Neural cell (in vitro differentiated cells): ENCODE data around the gene ANKRD52. TPM values are rescaled to one million over a fixed set of nuclear protein-coding genes. Genes with fewer than 3 reads are reported as not detected.

Experiments used
- H2AFZ ChIP-seq: fragments of 200-600, 300-800 bp; sonication (generic), shearing (Covaris generic); 2 replicates; pipeline ENCODE4 v1.6.0; 2014; ENCODE audit warnings: low read depth, mild to moderate bottlenecking, antibody characterized with exemption, low read length, moderate library complexity
- H3F3A ChIP-seq: fragments of 200-600 bp; shearing (Covaris generic); 2 replicates; pipeline ENCODE4 v1.6.1; 2016; ENCODE audit warnings: mild to moderate bottlenecking, moderate library complexity, mixed read lengths, antibody characterized with exemption, low read length; ENCODE audit not compliant: insufficient read depth, poor library complexity, severe bottlenecking
- H3K27ac ChIP-seq: fragments of 200-600, 300-800 bp; sonication (generic), shearing (Covaris generic); 2 replicates; pipeline ENCODE4 v1.5.1; 2014; ENCODE audit warnings: mild to moderate bottlenecking, low read length, moderate library complexity
- H3K27me3 ChIP-seq: fragments of 300-800, 200-600 bp; sonication (generic), shearing (Covaris generic); 2 replicates; pipeline ENCODE4 v1.6.0; 2014; ENCODE audit warnings: mild to moderate bottlenecking, low read depth, low read length, moderate library complexity; ENCODE audit not compliant: insufficient read depth
- H3K36me3 ChIP-seq: fragments of 300-800, 200-600 bp; sonication (generic), shearing (Covaris generic); 2 replicates; pipeline ENCODE4 v1.5.1; 2014; ENCODE audit warnings: mild to moderate bottlenecking, antibody characterized with exemption, low read length, moderate library complexity; ENCODE audit not compliant: insufficient read depth
- H3K4me2 ChIP-seq: fragments of 300-800, 200-600 bp; sonication (generic), shearing (Covaris generic); 2 replicates; pipeline ENCODE4 v1.6.0; 2014; ENCODE audit warnings: mild to moderate bottlenecking, low read length
- H3K4me3 ChIP-seq: fragments of 300-800, 200-600 bp; sonication (generic), shearing (Covaris generic); 2 replicates; pipeline ENCODE4 v1.5.1; 2014; ENCODE audit warnings: mild to moderate bottlenecking, low read length, moderate library complexity
- H3K79me2 ChIP-seq: fragments of 200-600 bp; shearing (Covaris generic); replicated peaks from 2 replicates; pipeline ENCODE4 v1.6.0; 2014; ENCODE audit warnings: mild to moderate bottlenecking, low read length, moderate library complexity; ENCODE audit not compliant: insufficient read depth
- H3K9ac ChIP-seq: fragments of 300-800, 200-600 bp; sonication (generic), shearing (Covaris generic); 2 replicates; pipeline ENCODE4 v1.6.1; 2016; ENCODE audit warnings: mild to moderate bottlenecking, low read length, mixed read lengths
- H3K9me2 ChIP-seq: fragments of 200-600 bp; shearing (Covaris generic); 2 replicates; pipeline ENCODE4 v1.6.1; 2016; ENCODE audit warnings: mild to moderate bottlenecking, low read length, mixed read lengths; ENCODE audit not compliant: insufficient read depth
- H3K9me3 ChIP-seq: fragments of 200-600, 300-800 bp; sonication (generic), shearing (Covaris generic); 2 replicates; pipeline ENCODE4 v1.6.1; 2016; ENCODE audit warnings: mild to moderate bottlenecking, mixed run types, low read length, moderate library complexity, mixed read lengths
- H4K20me1 ChIP-seq: fragments of 200-600 bp; shearing (Covaris generic); 2 replicates; pipeline ENCODE4 v1.6.1; 2016; ENCODE audit warnings: mild to moderate bottlenecking, mixed run types; ENCODE audit not compliant: insufficient read depth
- CTCF ChIP-seq: fragments of 450-650 bp; IDR thresholded peaks from 2 replicates; pipeline ENCODE4 v1.5.1; 2014; ENCODE audit warnings: antibody characterized with exemption, mild to moderate bottlenecking, moderate library complexity; ENCODE audit not compliant: poor library complexity, severe bottlenecking
- EP300 ChIP-seq: fragments of 450-650 bp; conservative IDR thresholded peaks from 2 replicates; pipeline ENCODE4 v1.6.1; 2014; ENCODE audit warnings: antibody characterized with exemption, mild to moderate bottlenecking, moderate library complexity; ENCODE audit not compliant: poor library complexity, severe bottlenecking
- EZH2 ChIP-seq: fragments of 200-600, 300-800 bp; shearing (Covaris generic), sonication (generic); IDR thresholded peaks from 2 replicates; pipeline ENCODE4 v1.6.1; 2014; ENCODE audit warnings: antibody characterized with exemption, low read length, borderline replicate concordance, mild to moderate bottlenecking; ENCODE audit not compliant: insufficient read depth, poor library complexity, severe bottlenecking
- MXI1 ChIP-seq: fragments of 450-650 bp; conservative IDR thresholded peaks from 2 replicates; pipeline ENCODE4 v1.6.1; 2014; ENCODE audit warnings: antibody characterized with exemption, mild to moderate bottlenecking; ENCODE audit not compliant: poor library complexity, severe bottlenecking
- POLR2AphosphoS5 ChIP-seq: IDR thresholded peaks from 2 replicates; pipeline ENCODE4 v1.6.1; 2012
- RAD21 ChIP-seq: fragments of 450-650 bp; conservative IDR thresholded peaks from 2 replicates; pipeline ENCODE4 v1.6.1; 2014; ENCODE audit warnings: antibody characterized with exemption, mild to moderate bottlenecking, moderate library complexity
- SMC3 ChIP-seq: fragments of 450-650 bp; conservative IDR thresholded peaks from 2 replicates; pipeline ENCODE4 v1.6.1; 2014; ENCODE audit warnings: antibody characterized with exemption, mild to moderate bottlenecking, moderate library complexity; ENCODE audit not compliant: poor library complexity
- TAF1 ChIP-seq: IDR thresholded peaks from 2 replicates; pipeline ENCODE4 v1.6.1; 2012; ENCODE audit warnings: low read depth
- polyA plus RNA-seq: library from polyadenylated mRNA; depleted of rRNA; stranded (reverse); fragments of >200 nt; gene quantifications from 2 replicates; pipeline ENCODE4 v1.2.3, GENCODE V29; 2014
- TF ChIP-seq, protein P1 (sequence below): IDR thresholded peaks from 2 replicates; pipeline ENCODE4 v1.6.1; 2012; ENCODE audit warnings: borderline replicate concordance

Gene ANKRD52
- polyA plus RNA-seq, 1 donor from 2014 or later = 7.3 TPM

GRCh38 chr12:56247923-56248322, 10.3 kb downstream of the ANKRD52 start:
- Histone ChIP-seq H2AFZ (no peak overlapping the region), H3K4me3 (no peak overlapping the region), H3K79me2 (no peaks in the 10 kb centered on the region), H3K36me3 (no peaks in the 10 kb centered on the region), H3K27me3 (no peaks in the 10 kb centered on the region), H3K4me2 (no peak overlapping the region), H3F3A (no peaks in the 10 kb centered on the region), H3K9ac (no peak overlapping the region), H3K9me2 (no peaks in the 10 kb centered on the region), H4K20me1 (no peaks in the 10 kb centered on the region), H3K27ac (no peak overlapping the region), H3K9me3 (no peaks in the 10 kb centered on the region)
- TF ChIP-seq EP300 (no peak), POLR2AphosphoS5 (no peak), SMC3 (no peak), CTCF (no peak), EZH2 (no peak), RAD21 (no peak), MXI1 (no peak), TAF1 (no peak)
- TF ChIP-seq, protein P1, sequence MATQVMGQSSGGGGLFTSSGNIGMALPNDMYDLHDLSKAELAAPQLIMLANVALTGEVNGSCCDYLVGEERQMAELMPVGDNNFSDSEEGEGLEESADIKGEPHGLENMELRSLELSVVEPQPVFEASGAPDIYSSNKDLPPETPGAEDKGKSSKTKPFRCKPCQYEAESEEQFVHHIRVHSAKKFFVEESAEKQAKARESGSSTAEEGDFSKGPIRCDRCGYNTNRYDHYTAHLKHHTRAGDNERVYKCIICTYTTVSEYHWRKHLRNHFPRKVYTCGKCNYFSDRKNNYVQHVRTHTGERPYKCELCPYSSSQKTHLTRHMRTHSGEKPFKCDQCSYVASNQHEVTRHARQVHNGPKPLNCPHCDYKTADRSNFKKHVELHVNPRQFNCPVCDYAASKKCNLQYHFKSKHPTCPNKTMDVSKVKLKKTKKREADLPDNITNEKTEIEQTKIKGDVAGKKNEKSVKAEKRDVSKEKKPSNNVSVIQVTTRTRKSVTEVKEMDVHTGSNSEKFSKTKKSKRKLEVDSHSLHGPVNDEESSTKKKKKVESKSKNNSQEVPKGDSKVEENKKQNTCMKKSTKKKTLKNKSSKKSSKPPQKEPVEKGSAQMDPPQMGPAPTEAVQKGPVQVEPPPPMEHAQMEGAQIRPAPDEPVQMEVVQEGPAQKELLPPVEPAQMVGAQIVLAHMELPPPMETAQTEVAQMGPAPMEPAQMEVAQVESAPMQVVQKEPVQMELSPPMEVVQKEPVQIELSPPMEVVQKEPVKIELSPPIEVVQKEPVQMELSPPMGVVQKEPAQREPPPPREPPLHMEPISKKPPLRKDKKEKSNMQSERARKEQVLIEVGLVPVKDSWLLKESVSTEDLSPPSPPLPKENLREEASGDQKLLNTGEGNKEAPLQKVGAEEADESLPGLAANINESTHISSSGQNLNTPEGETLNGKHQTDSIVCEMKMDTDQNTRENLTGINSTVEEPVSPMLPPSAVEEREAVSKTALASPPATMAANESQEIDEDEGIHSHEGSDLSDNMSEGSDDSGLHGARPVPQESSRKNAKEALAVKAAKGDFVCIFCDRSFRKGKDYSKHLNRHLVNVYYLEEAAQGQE = no peak

DNA sequence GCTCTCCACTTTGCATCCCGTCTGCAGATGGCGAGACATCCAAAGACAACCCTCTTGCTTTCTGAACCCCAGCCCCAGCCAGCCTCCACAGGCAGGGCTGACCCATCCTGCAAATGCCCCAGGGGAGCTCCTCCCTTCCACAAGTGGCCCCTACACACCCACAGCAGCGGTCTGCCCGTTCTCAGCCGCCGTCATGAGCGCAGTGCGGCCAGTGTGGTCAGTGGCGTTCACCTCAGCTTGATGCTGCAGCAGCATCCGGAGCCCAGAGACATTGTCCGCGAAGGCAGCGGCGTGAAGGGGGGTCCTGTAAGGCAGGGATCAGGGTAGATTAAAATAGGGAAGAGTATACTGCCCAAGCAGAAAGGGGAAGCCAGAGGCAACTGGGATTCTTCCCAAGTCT, 13.7 kb downstream of the ANKRD52 start:
- Histone ChIP-seq H3K27ac (no peak overlapping the region), H2AFZ (no peak overlapping the region), H3K9me2 (no peaks in the 10 kb centered on the region), H3F3A (no peaks in the 10 kb centered on the region), H3K79me2 (no peaks in the 10 kb centered on the region), H3K9me3 (no peaks in the 10 kb centered on the region), H4K20me1 (no peaks in the 10 kb centered on the region), H3K27me3 (no peaks in the 10 kb centered on the region), H3K4me3 (no peak overlapping the region), H3K4me2 (no peak overlapping the region), H3K36me3 (no peaks in the 10 kb centered on the region), H3K9ac (no peak overlapping the region)
- TF ChIP-seq EP300 = no peak
- TF ChIP-seq POLR2AphosphoS5 = no peak
- TF ChIP-seq TAF1 = no peak
- no peak for TF ChIP-seq SMC3
- TF ChIP-seq, protein P1 = no peak
- TF ChIP-seq RAD21 = no peak
- no peak for TF ChIP-seq EZH2
- no peak for TF ChIP-seq MXI1
- no peak for TF ChIP-seq CTCF
